A673 (cell line): ENCODE results near the gene TAF1C. TPM values are rescaled to one million over a fixed set of nuclear protein-coding genes. Genes with fewer than 3 reads are reported as not detected.
"Not testable (repeated sequence)": the region's sequence is repeated elsewhere in the genome, so short reads cannot be mapped to it uniquely, and the experiment has no call there.

Source experiments
- BruUV-seq: library from RNA; stranded (reverse); fragments of 400-500 nt; replicated peaks from 2 replicates; lab custom pipeline; 2021; lab: Mats Ljungman, UMichigan
- CTCF ChIA-PET: fragments of 300-600 bp; sonication (Branson Sonifier 250); formaldehyde crosslinking; loops from one replicate; lab custom pipeline; 2022; ENCODE audit warnings: antibody characterized with exemption; lab: Charles Lee
- POLR2A ChIA-PET: fragments of 300-600 bp; sonication (Branson Sonifier 250); formaldehyde crosslinking; loops from one replicate; lab custom pipeline; 2022; ENCODE audit warnings: antibody characterized with exemption; ENCODE audit not compliant: low non-redundant PET; lab: Charles Lee
- DNase-seq: peaks from one replicate; pipeline ENCODE4 v3.0.0-alpha.2; 2015; ENCODE audit warnings: low spot score
- H3K27ac ChIP-seq: fragments of 200-600 bp; sonication (generic); 2 replicates; pipeline ENCODE4 v1.5.1; 2016; ENCODE audit warnings: mixed run types, low read depth, mild to moderate bottlenecking, mixed read lengths, antibody characterized with exemption, low read length; ENCODE audit not compliant: poor library complexity, severe bottlenecking
- H3K27me3 ChIP-seq: fragments of 200-600 bp; sonication (generic); replicated peaks from 2 replicates; pipeline ENCODE4 v1.6.1; 2017; ENCODE audit warnings: mixed run types, low read depth, mild to moderate bottlenecking, mixed read lengths, antibody characterized with exemption, low read length; ENCODE audit not compliant: insufficient read depth, poor library complexity
- H3K36me3 ChIP-seq: fragments of 200-600 bp; sonication (generic); 2 replicates; pipeline ENCODE4 v1.6.1; 2016; ENCODE audit warnings: mixed run types, mild to moderate bottlenecking, mixed read lengths, antibody characterized with exemption, low read length; ENCODE audit not compliant: insufficient read depth, poor library complexity, severe bottlenecking
- H3K4me1 ChIP-seq: fragments of 200-600 bp; sonication (generic); 2 replicates; pipeline ENCODE4 v1.6.1; 2017; ENCODE audit warnings: mixed run types, mild to moderate bottlenecking, mixed read lengths, antibody characterized with exemption, low read length; ENCODE audit not compliant: insufficient read depth, poor library complexity, severe bottlenecking
- H3K4me3 ChIP-seq: fragments of 200-600 bp; sonication (generic); 2 replicates; pipeline ENCODE4 v1.5.1; 2016; ENCODE audit warnings: low read depth, mixed run types, mild to moderate bottlenecking, mixed read lengths, low read length; ENCODE audit not compliant: poor library complexity, severe bottlenecking
- H3K9me3 ChIP-seq: fragments of 200-600 bp; sonication (generic); 2 replicates; pipeline ENCODE4 v1.6.1; 2016; ENCODE audit warnings: mixed run types, low read depth, mild to moderate bottlenecking, mixed read lengths, antibody characterized with exemption, low read length; ENCODE audit not compliant: poor library complexity, severe bottlenecking
- CTCF ChIP-seq: fragments of 300-800, 200-600 bp; sonication (generic); conservative IDR thresholded peaks from 2 replicates; pipeline ENCODE4 v1.5.1; 2017; ENCODE audit warnings: low read depth, mild to moderate bottlenecking, antibody characterized with exemption, low read length, moderate library complexity, mixed read lengths
- EZH2 ChIP-seq: fragments of 200-600 bp; sonication (generic); IDR thresholded peaks from 2 replicates; pipeline ENCODE4 v1.6.1; 2017; ENCODE audit warnings: borderline replicate concordance, low read depth, mild to moderate bottlenecking, mixed read lengths, antibody characterized with exemption, low read length; ENCODE audit not compliant: poor library complexity, severe bottlenecking
- intact Hi-C: fragments of 100-400 bp; cut with micrococcal nuclease; formaldehyde crosslinking; loops from one replicate; pipeline ENCODE4 v1.10.0; 2022; ENCODE audit not compliant: unreplicated experiment
- total RNA-seq: library from RNA; stranded (reverse); gene quantifications from 2 replicates; pipeline ENCODE4 v1.2.3, GENCODE V29; 2021

TAF1C gene
- total RNA-seq, 1 experiment from 2014 or later: 58.4 TPM

- no peaks in the 10 kb centered on the region for H3K9me3 ChIP-seq
- no peaks in the 10 kb centered on the region for H3K27me3 ChIP-seq
- POLR2A ChIA-PET: no interaction called here
- H3K4me1 ChIP-seq: no peaks in the 10 kb centered on the region
- no peak for DNase-seq
- H3K4me3 ChIP-seq: no peak overlapping the region
- intact Hi-C loops: no loop called here
- no TSS peak for BruUV-seq
- TF ChIP-seq CTCF (no peak), EZH2 (no peak)
- no peak overlapping the region for H3K27ac ChIP-seq
- CTCF ChIA-PET: no interaction called here
- no peaks in the 10 kb centered on the region for H3K36me3 ChIP-seq
These were observed 20.4 kb upstream of the TAF1C start for GRCh38 chr16:84207251-84207650.

DNA sequence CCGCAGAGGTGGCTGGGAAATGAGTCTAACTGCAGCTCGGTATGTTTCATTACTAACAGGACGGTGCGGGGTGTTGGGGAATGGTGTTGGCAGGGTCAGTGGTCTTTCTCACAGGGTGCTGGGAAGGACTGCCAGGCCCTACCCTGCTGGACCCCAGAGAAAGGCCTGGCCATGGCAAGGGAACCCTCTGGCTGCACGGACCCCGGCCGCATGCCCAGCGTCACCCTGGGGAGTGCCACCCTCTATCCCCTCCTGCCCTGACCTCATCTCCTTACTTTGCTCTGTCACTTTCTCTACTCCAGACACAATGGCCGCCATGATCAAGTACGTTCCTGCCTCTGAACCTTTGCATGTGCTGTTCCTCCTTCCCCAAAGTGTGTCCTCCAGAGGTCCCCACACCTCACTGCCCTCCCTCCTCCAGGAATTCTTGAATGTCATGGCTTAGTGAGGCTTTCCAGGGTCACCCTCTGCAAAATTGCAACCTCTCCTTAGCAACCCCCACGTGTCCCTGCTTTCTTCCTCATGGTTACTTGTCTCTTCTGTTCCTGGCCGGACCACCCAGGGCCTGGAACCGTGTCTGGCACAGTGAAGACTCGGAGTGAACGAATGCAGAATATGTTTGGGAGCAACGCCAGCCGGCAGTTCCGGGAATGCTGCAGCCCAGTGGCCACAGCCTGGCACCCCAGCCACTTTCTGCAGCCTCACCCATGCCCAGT is 19.3 kb upstream of the TAF1C start:
- Histone ChIP-seq H3K4me1 (no peaks in the 10 kb centered on the region), H3K9me3 (no peaks in the 10 kb centered on the region), H3K27ac (no peak overlapping the region), H3K36me3 (no peaks in the 10 kb centered on the region), H3K4me3 (no peak overlapping the region), H3K27me3 (no peaks in the 10 kb centered on the region)
- intact Hi-C loops: no loop called here
- ChIA-PET POLR2A (no interaction called here), CTCF (no interaction called here)
- TF ChIP-seq CTCF (no peak), EZH2 (no peak)
- DNase-seq: no peak
- BruUV-seq: no TSS peak

DNA sequence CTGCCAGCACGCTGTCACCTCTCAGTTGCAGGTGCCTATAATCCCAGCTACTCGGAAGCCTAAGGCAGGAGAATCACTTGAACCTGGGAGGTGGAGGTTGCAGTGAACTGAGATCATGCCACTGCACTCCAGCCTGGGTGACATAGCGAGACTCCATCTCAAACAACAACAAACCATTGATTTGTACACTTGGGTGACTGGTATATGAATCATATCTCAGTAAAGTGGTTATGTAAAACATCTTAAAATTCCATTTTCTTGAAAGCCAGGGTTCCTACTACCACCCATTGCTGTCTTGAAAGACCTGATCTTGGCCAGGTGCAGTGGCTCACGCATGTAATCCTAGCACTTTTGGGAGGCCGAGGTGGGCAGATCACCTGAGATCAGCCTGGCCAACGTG is 18.3 kb upstream of the TAF1C start:
- CTCF ChIA-PET: interaction anchor here (0.6 kb wide), 1 partner anchor 195 kb away, joined by 3 read pairs; no protein-coding TSS in a partner anchor
- POLR2A ChIA-PET: not testable (repeated sequence)

GRCh38 chr16:84204551-84204950 is 17.7 kb upstream of the TAF1C start:
- CTCF ChIA-PET, H3K27me3 ChIP-seq, H3K27ac ChIP-seq, H3K9me3 ChIP-seq, BruUV-seq, intact Hi-C loops, POLR2A ChIA-PET, H3K4me1 ChIP-seq, H3K4me3 ChIP-seq, H3K36me3 ChIP-seq, DNase-seq: not testable (repeated sequence)

More for the DNA sequence above, 18.3 kb upstream of the TAF1C start:
- H3K27ac ChIP-seq, BruUV-seq, H3K4me1 ChIP-seq, DNase-seq, H3K4me3 ChIP-seq, intact Hi-C loops, H3K27me3 ChIP-seq, H3K36me3 ChIP-seq, H3K9me3 ChIP-seq: not testable (repeated sequence)
